ENCODE data around the gene CDH8.

GRCh38 chr16:61926766-61927165 is 109.5 kb downstream of the CDH8 start:
- TF ChIP-seq POLR2AphosphoS5 (IDR thresholded peaks at IDR 0.05) = no peak
- TF ChIP-seq CTCF (IDR thresholded peaks at IDR 0.05) = no peak
